Progenitor cell of endocrine pancreas (in vitro differentiated cells): ENCODE results near the gene ERCC8. TPM values are rescaled to one million over a fixed set of nuclear protein-coding genes. Genes with fewer than 3 reads are reported as not detected.
A peak's percentile ranks its signal among the peaks of the same experiment; 100 is the strongest.

ENCODE experiments used
- DNase-seq: peaks from one replicate; pipeline ENCODE4 v3.0.0; 2021; ENCODE audit warnings: low spot score; ENCODE audit not compliant: unreplicated experiment
- H3K27ac Mint-ChIP-seq: 2 replicates; pipeline ENCODE4 v1.8.0; 2021; ENCODE audit warnings: mild to moderate bottlenecking, moderate library complexity, mixed read lengths
- H3K27me3 Mint-ChIP-seq: 2 replicates; pipeline ENCODE4 v1.8.0; 2021; ENCODE audit warnings: mixed read lengths
- H3K36me3 Mint-ChIP-seq: 2 replicates; pipeline ENCODE4 v1.8.0; 2022; ENCODE audit warnings: mixed read lengths; ENCODE audit not compliant: insufficient read depth
- H3K4me1 Mint-ChIP-seq: 2 replicates; pipeline ENCODE4 v1.8.0; 2021; ENCODE audit warnings: low read depth, mixed read lengths
- H3K4me3 Mint-ChIP-seq: 2 replicates; pipeline ENCODE4 v1.8.0; 2021; ENCODE audit warnings: low read depth, mild to moderate bottlenecking, moderate library complexity, mixed read lengths
- H3K9me3 Mint-ChIP-seq: 2 replicates; pipeline ENCODE4 v1.8.0; 2021; ENCODE audit warnings: low read depth, mixed read lengths
- long read RNA-seq: library from polyadenylated mRNA; unstranded; transcript quantifications from one replicate; pipeline ENCODE4 v2.0.0, GENCODE V29; 2020
- total RNA-seq: library from RNA; stranded (reverse); gene quantifications from 2 replicates; pipeline ENCODE4 v1.2.1, GENCODE V29; 2021
- TF ChIP-seq, protein P1 (sequence below): fragments of 200-600 bp; sonication (generic); IDR thresholded peaks from one replicate; pipeline ENCODE4 v1.5.0; 2021; ENCODE audit warnings: antibody characterized with exemption, mild to moderate bottlenecking; ENCODE audit not compliant: unreplicated experiment

ERCC8 gene, protein sequence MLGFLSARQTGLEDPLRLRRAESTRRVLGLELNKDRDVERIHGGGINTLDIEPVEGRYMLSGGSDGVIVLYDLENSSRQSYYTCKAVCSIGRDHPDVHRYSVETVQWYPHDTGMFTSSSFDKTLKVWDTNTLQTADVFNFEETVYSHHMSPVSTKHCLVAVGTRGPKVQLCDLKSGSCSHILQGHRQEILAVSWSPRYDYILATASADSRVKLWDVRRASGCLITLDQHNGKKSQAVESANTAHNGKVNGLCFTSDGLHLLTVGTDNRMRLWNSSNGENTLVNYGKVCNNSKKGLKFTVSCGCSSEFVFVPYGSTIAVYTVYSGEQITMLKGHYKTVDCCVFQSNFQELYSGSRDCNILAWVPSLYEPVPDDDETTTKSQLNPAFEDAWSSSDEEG
- total RNA-seq: 18.2 and 20.0 TPM in 2 replicates
- long read RNA-seq, transcript ERCC8-201 (12 exons, 2,017 nt): major isoform, 37 of 82 reads
- long read RNA-seq, partial matches to known transcripts: 18 of 82 reads
- long read RNA-seq, other reads (novel, unspliced or antisense): 24 of 82 reads

DNA sequence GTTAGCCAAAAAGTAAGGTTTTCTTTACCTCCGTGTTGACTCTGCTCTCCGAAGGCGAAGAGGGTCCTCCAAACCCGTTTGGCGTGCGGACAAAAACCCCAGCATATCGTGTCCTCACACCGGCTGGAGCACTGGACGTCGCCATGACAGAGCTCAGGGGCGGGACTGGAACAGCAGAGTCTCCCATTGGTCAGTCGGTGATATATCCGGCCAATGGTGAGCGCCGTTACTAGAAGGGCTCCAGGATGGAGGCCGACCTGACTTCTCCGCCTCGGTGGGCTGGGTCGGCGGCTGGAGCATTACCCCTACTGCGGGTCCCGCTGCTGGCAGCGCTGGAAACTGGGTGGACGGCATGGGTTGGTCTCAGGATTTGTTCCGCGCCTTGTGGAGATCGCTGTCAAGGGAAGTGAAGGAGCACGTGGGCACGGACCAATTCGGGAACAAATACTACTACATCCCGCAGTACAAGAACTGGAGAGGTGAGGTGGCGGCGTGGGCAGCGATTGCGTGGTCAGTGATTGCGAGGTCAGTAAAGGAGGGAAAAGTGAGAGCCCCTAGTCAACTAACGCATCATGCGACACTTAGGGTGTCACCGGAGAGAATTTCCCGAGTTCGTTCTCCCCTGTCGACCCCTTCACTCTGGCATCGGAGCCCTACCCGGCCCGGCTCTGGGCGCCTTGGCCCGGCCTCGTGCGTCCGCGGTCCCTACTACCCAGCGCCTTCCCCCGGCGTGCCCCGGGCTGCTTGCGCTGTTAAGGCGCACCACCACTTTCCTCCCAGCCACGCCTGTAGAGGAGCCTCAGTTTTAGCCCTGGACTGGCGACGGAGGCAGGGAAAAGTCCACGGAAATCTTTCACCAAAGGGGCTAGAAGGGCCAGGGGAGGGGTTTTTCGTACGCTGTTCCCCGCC lies at the start of gene ERCC8, which contains the start of gene NDUFAF2:
ERCC8 (minus strand) TSS at position 167 of the 909 bp plus-strand sequence; CDS start at position 105, 62 bp downstream.
NDUFAF2 (plus strand) TSS at position 302 of the 909 bp plus-strand sequence; CDS start at position 353, 51 bp downstream.
- H3K4me1 Mint-ChIP-seq: peaks cover 7% of the 10 kb centered on the region

DNA sequence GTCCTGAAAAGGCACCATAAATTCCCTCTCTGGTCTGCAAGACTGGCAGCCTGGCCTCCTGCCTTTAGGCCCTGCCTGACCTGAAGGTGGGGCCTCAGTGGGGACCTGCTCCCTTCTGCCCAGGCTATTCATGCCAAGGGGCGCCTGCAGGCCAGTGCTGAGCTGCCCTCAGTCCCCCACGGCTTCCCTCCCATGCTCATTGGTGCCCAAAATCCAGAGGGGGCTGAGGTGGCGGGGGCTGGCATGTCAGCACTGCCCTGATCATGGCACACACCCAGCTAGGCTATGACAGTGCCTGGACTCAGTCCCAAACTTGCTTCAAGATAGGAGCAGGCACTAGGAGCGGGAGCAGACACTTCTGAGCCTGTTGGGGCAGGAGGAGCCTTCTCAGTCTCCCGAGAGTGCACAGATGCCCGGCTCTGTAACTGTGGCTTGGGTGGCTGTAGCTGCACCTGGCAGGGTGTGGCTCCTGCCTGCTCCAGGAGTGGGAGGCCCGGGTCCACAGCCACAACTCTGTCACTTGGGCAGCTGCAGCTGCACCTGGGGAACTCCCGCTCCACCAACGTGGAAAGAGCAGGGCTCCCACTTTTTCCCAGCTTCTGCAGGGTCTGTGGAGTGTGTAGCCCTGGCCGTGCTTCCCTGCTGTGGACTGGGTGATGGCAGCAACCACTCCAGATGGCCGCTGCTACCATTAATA lies 49.2 kb upstream of the ERCC8 start:
- no peak overlapping the region for H3K4me3 Mint-ChIP-seq
- no peaks in the 10 kb centered on the region for H3K27me3 Mint-ChIP-seq
- peaks cover 5% of the 10 kb centered on the region for H3K4me1 Mint-ChIP-seq

More for the DNA sequence above, at the start of gene ERCC8, which contains the start of gene NDUFAF2:
- TF ChIP-seq, protein P1, sequence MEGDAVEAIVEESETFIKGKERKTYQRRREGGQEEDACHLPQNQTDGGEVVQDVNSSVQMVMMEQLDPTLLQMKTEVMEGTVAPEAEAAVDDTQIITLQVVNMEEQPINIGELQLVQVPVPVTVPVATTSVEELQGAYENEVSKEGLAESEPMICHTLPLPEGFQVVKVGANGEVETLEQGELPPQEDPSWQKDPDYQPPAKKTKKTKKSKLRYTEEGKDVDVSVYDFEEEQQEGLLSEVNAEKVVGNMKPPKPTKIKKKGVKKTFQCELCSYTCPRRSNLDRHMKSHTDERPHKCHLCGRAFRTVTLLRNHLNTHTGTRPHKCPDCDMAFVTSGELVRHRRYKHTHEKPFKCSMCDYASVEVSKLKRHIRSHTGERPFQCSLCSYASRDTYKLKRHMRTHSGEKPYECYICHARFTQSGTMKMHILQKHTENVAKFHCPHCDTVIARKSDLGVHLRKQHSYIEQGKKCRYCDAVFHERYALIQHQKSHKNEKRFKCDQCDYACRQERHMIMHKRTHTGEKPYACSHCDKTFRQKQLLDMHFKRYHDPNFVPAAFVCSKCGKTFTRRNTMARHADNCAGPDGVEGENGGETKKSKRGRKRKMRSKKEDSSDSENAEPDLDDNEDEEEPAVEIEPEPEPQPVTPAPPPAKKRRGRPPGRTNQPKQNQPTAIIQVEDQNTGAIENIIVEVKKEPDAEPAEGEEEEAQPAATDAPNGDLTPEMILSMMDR: no peak
- no peaks in the 10 kb centered on the region for H3K27me3 Mint-ChIP-seq
- DNase-seq: peak; percentile 81
- peak within 1 kb of the TSS; percentile 76 for H3K27ac Mint-ChIP-seq
- H3K9me3 Mint-ChIP-seq: peaks cover 4% of the 10 kb centered on the region
- peaks cover 2% of the 10 kb centered on the region for H3K36me3 Mint-ChIP-seq
- H3K4me3 Mint-ChIP-seq: no peak within 1 kb of the TSS

DNA sequence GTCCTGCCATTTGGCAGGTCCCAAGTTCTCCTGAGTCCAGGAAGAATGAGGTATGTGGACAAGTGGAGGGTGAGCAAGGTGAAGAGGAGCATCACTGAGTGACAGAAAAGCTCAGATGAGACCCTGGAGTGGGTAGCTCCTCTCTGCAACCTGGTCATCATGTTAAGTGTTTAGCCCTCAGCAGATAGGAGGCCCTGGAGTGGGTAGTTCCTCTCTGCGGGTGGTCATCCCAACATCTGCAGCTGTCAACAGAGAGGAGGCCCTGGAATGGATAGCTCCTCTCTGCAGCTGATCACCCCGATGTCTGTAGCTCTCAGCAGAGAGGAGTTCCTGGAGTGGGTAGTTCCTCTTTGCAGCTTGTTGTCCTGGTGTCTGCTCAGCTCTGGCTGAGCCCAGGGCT lies 48.6 kb upstream of the ERCC8 start:
- no peak overlapping the region for H3K27ac Mint-ChIP-seq
- no peak for DNase-seq
- TF ChIP-seq, protein P1: no peak
- peaks cover 23% of the 10 kb centered on the region for H3K9me3 Mint-ChIP-seq
- H3K4me1 Mint-ChIP-seq: no peaks in the 10 kb centered on the region
- H3K4me3 Mint-ChIP-seq: no peak overlapping the region
- H3K27me3 Mint-ChIP-seq: no peaks in the 10 kb centered on the region
- peaks cover 6% of the 10 kb centered on the region for H3K36me3 Mint-ChIP-seq

More for the DNA sequence above, 49.2 kb upstream of the ERCC8 start:
- Mint-ChIP-seq H3K9me3 (peaks cover 25% of the 10 kb centered on the region), H3K27ac (no peak overlapping the region), H3K36me3 (peaks cover 6% of the 10 kb centered on the region)
- DNase-seq: no peak
- TF ChIP-seq, protein P1: no peak

DNA sequence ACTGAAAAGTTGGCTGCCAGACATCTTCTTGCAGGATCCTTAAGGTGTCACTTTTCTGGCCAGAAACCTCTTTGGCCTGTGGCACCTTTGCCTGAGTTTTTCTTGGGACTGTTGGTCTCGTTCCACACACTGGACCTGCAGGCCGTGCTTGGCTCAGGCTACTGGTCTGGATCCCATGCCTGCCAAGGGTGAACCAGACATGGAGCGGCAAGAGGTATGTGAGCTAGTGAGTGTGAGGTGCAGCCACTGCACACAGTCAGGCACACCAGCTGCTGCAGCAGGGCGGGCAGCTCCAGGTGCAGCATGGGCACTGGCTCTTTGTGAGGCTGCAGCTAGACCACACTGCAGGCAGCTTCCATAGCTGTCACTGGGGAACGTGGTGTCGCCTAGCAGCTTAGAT lies 48.0 kb upstream of the ERCC8 start:
- H3K4me1 Mint-ChIP-seq: no peaks in the 10 kb centered on the region
- H3K27me3 Mint-ChIP-seq: no peaks in the 10 kb centered on the region
- no peak for DNase-seq
- peaks cover 25% of the 10 kb centered on the region for H3K9me3 Mint-ChIP-seq
- H3K27ac Mint-ChIP-seq: no peak overlapping the region
- H3K36me3 Mint-ChIP-seq: peaks cover 6% of the 10 kb centered on the region
- no peak overlapping the region for H3K4me3 Mint-ChIP-seq
- TF ChIP-seq, protein P1: no peak
